Heart left ventricle (tissue), 13 donors: Measurements from ENCODE around the gene CCDC107.

Source experiments
- POLR2A ChIP-seq, 2 donors: fragments of 450-650 bp; IDR thresholded peaks; one replicate each; pipeline ENCODE4 v1.6.1; 2017; ENCODE audit warnings: antibody characterized with exemption in 2 of 2, mild to moderate bottlenecking in 2 of 2, moderate library complexity in 2 of 2
- TF ChIP-seq, protein P1 (sequence below), 12 donors: fragments of 200-600 bp; sonication (generic) in 4 of 12; IDR thresholded peaks; one replicate each; pipeline versions ENCODE4 v1.5.0 to v1.8.0; 2018 to 2022; ENCODE audit warnings: antibody characterized with exemption in 12 of 12, mild to moderate bottlenecking in 5 of 12
- donor health status: ischemic (EF 13 %, LVEDD 7.1; RV severe dilation, severe dysfunction).
- donor health status: DM: no; HTN: yes; CAD: no.
- donor health status: DM: no; HTN: no; CAD: no.
- donor health status: ischemic (EF 25% LVEDD 6.9; RV normal size, moderate dysfunction).
- donor health status: ischemic (EF 25% LVEDD 5.7; RV mildly dilated, moderate dysfunction).
- donor health status: ischemic (EF 35%, LVEDD 5.7; RV mildly dilated, moderate dysfunction).
- donor health status: nonischemic (EF 11% LVEDD 7.7; RV severe dilation, severe dysfunction).
- donor health status: DM: yes; HTN: yes; CAD: no.
- donor health status: PGD.
- donor health status: ischemic (EF 29% LVEDD 5.4; RV normal size, mild dysfunction).
- donor health status: nonischemic (EF 23%, LVEDD 6.1; RV moderate dilation, normal function).

- TF ChIP-seq, protein P1, sequence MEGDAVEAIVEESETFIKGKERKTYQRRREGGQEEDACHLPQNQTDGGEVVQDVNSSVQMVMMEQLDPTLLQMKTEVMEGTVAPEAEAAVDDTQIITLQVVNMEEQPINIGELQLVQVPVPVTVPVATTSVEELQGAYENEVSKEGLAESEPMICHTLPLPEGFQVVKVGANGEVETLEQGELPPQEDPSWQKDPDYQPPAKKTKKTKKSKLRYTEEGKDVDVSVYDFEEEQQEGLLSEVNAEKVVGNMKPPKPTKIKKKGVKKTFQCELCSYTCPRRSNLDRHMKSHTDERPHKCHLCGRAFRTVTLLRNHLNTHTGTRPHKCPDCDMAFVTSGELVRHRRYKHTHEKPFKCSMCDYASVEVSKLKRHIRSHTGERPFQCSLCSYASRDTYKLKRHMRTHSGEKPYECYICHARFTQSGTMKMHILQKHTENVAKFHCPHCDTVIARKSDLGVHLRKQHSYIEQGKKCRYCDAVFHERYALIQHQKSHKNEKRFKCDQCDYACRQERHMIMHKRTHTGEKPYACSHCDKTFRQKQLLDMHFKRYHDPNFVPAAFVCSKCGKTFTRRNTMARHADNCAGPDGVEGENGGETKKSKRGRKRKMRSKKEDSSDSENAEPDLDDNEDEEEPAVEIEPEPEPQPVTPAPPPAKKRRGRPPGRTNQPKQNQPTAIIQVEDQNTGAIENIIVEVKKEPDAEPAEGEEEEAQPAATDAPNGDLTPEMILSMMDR (IDR thresholded peaks at IDR 0.05) = peak; percentile 40 to 78 (median 60)
- TF ChIP-seq POLR2A (IDR thresholded peaks at IDR 0.05) = peak; percentile 91 to 97
Measured at GRCh38 chr9:35658137-35658967, at the start of gene CCDC107.
